ENCODE data around the gene WNT6.

Gene WNT6

GRCh38 chr2:218877891-218878290 is 18.3 kb downstream of the WNT6 start:
- DNase-seq (ENCODE audit: low spot score), result no peak

DNA sequence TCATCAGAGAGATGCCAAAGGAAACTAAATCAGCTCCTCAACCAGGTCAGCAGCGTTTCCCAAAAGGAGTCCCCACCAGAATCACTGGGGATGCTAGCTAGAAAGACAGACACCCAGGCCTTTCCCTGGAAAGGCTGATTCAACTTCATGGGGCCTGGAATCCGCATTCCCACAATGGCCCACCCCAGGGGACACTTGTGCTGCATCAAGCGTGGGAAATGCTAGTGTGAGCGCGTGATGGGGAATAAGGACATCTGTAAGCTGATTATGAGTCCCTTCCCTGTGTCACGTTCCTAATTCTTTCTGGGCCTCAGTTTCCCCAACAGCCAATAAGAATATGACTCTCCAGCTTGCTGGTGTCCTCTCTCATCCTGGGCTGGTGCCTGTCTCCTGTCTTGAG is 18.9 kb downstream of the WNT6 start:
- no peak for DNase-seq (ENCODE audit: low spot score)

- DNase-seq (ENCODE audit: low spot score), result no peak
Observed at GRCh38 chr2:218878926-218879761, 19.5 kb downstream of the WNT6 start.

GRCh38 chr2:218879776-218880101 is 20.1 kb downstream of the WNT6 start:
- DNase-seq (ENCODE audit: low spot score), result no peak

DNA sequence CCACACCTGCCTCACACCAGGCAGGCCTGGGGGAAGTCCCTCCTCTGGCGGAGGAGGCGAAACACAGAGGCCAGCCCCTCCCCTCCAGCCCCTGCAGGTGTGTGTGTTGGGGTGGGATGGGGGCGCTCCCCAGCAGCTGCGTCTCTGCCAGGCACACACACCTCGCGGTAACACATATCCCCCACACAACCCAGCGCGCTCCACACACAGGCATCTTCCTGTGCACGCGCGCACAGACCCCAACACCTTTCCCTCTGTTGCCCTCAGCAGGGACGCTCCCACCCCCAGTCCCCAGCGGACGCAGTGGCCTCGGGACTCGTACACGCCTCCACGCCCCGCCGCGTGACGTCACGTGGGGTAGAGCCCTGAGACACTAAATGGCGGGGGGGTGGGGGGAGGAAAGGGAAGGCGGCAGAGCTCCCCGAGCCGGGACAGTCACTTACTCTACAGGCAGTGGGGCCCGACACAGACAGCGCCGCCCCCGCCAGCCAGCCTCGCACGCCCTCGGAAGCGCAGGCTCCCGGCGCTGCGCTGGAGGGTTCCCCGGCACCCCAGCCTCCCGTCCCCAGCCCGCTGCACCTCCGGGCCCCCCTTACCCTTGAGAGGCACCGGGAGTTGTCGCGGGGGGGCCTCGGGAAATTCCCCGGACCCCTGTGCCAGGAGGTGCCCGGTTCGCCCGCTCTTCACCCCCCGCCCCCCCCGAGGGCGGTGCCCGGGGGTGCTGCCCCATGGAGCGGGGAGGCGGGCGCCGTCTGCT is 20.7 kb downstream of the WNT6 start, which contains the start of gene WNT10A:
Gene WNT10A (plus strand): TSS at position 751 of the 757 bp plus-strand sequence. CDS start 144 bp downstream, outside the sequence.
- no peak for DNase-seq (ENCODE audit: low spot score)

GRCh38 chr2:218880859-218881594 is 21.4 kb downstream of the WNT6 start:
- no peak for DNase-seq (ENCODE audit: low spot score)

GRCh38 chr2:218881744-218882460 is 22.3 kb downstream of the WNT6 start:
- no peak for DNase-seq (ENCODE audit: low spot score)

GRCh38 chr2:218882461-218882816 is 22.8 kb downstream of the WNT6 start:
- DNase-seq (ENCODE audit: low spot score), result no peak

GRCh38 chr2:218882866-218883366 is 23.3 kb downstream of the WNT6 start:
- DNase-seq (ENCODE audit: low spot score), result peak; percentile 53

- DNase-seq (ENCODE audit: low spot score), result peak; percentile 50
Observed at GRCh38 chr2:218883491-218884490, 24.2 kb downstream of the WNT6 start.

GRCh38 chr2:218884519-218884918 is 24.9 kb downstream of the WNT6 start:
- no peak for DNase-seq (ENCODE audit: low spot score)

GRCh38 chr2:218885981-218886947 is 26.7 kb downstream of the WNT6 start:
- no peak for DNase-seq (ENCODE audit: low spot score)

DNA sequence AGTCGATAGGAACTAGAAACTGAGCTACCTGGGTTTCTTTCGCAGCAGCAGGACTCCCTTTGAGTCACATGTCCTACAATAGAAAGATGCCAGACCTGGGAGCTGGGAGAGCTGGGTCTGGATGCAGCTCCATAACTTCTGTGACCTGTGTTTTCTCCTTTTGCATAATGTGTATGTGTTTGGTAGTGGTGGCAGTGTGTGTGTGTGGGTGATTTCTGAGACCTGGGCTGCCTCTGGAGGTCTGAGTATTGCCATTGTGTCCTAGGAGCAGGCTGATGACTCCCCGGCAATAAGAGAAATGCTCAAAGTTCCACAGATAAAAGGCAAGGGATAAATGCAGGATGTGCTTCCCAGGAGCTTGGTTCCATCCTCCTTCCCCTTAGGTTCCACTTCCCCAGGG is 27.5 kb downstream of the WNT6 start:
- no peak for DNase-seq (ENCODE audit: low spot score)

GRCh38 chr2:218888341-218888740 is 28.7 kb downstream of the WNT6 start:
- DNase-seq (ENCODE audit: low spot score), result no peak

DNA sequence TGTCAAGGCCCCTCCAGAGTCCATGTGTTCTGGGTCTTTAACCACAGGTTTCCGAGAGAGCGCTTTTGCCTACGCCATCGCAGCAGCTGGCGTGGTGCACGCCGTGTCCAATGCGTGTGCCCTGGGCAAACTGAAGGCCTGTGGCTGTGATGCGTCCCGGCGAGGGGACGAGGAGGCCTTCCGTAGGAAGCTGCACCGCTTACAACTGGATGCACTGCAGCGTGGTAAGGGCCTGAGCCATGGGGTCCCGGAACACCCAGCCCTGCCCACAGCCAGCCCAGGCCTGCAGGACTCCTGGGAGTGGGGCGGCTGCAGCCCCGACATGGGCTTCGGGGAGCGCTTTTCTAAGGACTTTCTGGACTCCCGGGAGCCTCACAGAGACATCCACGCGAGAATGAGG is 30.3 kb downstream of the WNT6 start:
- no peak for DNase-seq (ENCODE audit: low spot score)

GRCh38 chr2:218890369-218890768 is 30.8 kb downstream of the WNT6 start:
- no peak for DNase-seq (ENCODE audit: low spot score)

- no peak for DNase-seq (ENCODE audit: low spot score)
Observed at GRCh38 chr2:218891275-218892135, 31.9 kb downstream of the WNT6 start.

DNA sequence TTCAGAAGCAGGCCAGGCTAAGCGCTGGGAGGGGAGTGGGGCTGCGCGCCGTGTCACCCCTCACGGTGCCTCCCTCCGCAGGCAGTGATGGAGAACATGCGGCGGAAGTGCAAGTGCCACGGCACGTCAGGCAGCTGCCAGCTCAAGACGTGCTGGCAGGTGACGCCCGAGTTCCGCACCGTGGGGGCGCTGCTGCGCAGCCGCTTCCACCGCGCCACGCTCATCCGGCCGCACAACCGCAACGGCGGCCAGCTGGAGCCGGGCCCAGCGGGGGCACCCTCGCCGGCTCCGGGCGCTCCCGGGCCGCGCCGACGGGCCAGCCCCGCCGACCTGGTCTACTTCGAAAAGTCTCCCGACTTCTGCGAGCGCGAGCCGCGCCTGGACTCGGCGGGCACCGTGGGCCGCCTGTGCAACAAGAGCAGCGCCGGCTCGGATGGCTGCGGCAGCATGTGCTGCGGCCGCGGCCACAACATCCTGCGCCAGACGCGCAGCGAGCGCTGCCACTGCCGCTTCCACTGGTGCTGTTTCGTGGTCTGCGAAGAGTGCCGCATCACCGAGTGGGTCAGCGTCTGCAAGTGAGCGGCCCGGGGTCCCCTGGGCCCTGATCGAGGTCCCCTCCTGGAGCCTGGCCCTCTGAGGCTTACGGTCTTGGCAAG is 33.2 kb downstream of the WNT6 start:
- DNase-seq (ENCODE audit: low spot score), result peak; percentile 45

All from AG08395 (cell line).